Sciatic nerve (tissue), 2 donors: Measurements from ENCODE around the gene S100A7. TPM values are rescaled to one million over a fixed set of nuclear protein-coding genes. Genes with fewer than 3 reads are reported as not detected.
"Not testable (repeated sequence)": the region's sequence is repeated elsewhere in the genome, so short reads cannot be mapped to it uniquely, and the experiment has no call there.

Experiments
- ATAC-seq: fragments of 200-7000 bp; cut with Tn5 transposase; one replicate; pipeline ENCODE4 v1.9.1; 2020; ENCODE audit warnings: mild to moderate bottlenecking, moderate library complexity
- DNase-seq: peaks from one replicate; pipeline ENCODE4 v3.0.0-alpha.2; 2020; ENCODE audit warnings: low spot score
- intact Hi-C: fragments of 100-400 bp; cut with DNase I; formaldehyde crosslinking; loops from one replicate; pipeline ENCODE4 v1.14.2; 2022
- total RNA-seq: library from RNA; stranded (reverse); fragmentation: NEBNext Ultra II Directional; extraction: Animal tissue kit (Norgen Biotek cat#: 25700); gene quantifications from one replicate; pipeline ENCODE4 v1.2.1, GENCODE V29; 2021
- donor health status: DM: no; HTN: no; CAD: no.
- donor health status: DM: no; HTN: no; CAD: no.

Gene S100A7
- total RNA-seq, 1 donor from 2014 or later = 0.85 TPM

DNA sequence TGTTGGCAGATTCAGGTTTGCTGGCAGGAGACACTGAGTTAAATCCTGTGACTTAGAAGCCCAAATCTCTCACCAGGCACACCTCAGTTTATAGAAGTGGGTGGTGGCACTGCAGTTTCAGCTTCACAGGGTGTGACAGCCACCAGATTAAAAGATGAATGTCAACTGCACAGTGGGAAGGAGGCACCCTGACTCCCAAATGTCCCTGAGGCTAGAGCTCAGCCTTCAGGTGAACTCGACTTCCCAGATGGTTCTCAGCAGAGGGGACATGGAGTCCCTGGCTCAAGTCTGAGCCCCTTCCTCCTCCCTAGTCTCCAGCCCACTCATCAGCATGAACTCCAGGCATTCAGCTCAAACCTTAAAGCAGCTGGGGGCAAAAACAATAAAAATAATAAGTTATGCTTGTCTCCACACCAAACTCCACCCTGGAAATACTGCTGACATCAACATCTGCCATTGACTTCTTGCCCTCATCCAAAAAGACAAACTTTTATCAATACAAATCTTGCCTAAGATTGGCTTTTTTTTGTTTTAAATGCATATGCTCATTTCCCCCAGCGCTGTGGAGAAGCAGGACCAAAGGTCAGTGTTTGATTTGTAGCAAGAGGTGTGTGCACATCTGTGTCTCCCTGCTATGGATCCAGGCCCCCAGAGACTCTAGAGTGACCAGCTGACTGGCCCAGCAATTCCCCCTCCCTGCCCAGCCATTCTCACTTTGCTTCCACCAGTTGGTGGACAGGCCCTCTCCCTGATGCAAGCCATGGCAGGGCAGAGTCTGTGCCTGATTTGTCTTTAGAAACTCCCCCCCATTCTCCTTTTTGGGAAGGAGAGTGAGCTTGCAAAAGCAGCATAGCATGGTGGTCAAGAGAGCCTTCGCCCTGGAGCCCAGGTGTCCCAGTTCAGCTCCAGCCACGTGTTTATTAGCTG, 18.5 kb upstream of the S100A7 start:
- ATAC-seq (no peak), DNase-seq (no peak)
- intact Hi-C loops = no loop called here

DNA sequence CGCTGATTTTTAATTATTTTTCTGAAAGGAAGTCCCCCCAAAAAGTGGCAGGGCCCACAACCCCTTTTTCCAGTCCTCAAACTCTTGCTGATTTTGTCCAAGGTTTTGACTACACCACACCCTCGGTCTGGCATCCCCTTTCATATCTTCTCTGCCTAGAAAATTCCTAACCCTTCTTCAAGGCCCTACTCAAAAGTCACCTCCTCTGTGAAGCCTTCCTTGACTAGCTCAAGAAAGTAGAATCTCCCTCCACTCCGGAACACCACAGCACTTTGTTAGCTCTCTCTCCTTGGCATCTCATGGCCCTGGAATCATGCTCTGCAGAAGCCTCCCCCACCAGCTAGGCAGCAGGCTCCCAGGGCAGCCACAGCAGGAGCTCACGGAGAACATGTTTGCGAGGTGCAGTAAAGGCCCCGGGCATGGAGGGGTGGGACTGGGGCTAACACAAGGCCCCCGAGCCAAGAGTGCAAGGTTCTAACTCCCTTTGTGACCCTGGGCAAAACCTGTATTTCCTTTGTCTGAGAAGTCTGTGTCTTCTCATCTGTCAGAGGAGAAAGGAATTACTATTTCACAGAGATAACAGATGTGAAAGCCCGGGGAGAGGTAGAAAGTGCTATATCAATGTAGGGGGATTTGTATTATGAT, 17.7 kb upstream of the S100A7 start:
- DNase-seq = no peak
- ATAC-seq = no peak
- intact Hi-C loops = no loop called here

DNA sequence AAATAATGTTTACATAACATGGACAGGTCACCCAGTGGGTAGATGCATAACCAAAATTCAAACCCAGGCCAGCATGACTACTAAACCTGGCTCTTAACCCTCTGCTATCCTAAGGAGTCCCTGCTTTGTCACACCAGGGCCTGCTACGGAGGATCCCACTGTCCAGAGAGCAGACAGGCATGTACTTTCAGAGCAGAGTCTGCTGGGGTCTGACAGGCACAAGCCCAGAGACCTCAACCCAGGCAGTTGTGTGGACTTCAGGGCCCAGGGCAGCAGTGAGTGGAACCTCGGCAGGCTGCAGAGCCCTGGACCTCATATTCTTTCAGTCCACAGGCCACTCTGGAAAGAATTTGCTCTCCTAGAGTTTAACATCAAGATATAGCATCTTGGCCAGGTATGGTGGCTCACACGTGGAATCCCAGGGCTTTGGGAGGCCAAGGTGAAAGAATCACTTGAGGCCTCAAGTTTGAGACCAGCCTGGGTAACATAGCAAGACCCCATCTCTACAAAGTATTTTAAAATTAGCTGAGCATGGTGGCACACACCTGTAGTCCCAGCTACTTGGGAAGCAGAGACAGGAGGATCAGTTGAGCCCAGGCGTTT, 16.1 kb upstream of the S100A7 start:
- intact Hi-C loops = no loop called here
- DNase-seq (no peak), ATAC-seq (no peak)

DNA sequence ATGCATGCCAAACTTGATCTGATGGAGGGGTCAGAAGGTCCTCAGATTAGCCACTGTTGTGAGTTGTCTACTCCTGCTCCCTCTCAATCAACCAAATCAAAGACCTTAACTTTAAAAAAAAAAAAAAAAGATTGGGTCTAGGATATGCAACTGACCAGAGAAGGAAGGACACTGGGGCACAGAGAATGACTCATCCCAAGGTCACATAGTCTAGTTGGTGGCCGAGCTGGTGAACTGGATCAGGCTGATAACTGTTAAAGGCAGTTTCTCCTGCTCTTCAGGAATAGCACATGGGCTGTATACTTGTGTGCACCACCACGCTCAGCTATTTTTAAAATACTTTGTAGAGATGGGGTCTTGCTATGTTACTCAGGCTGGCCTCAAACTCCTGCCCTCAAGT, 14.8 kb upstream of the S100A7 start:
- DNase-seq = no peak
- intact Hi-C loops = no loop called here
- ATAC-seq = no peak

DNA sequence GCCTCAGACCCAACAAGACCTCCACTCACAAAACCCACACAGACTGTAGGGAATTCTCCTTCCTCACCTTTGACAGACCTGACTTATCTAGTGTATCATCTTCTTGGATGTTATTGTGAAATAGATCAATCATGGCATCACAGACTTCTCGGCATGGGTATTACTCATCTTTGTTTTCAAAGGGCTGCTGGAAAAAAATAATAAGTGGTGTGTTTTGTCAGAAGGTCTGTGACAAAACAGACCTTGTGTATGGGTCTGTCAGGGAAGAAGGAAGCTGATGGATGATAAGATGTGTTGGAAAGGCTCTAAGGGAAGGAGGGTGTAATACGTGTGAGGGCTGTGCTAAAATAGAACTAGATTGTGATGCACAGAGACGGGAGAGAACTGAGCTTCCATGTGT, 13.9 kb upstream of the S100A7 start:
- no peak for ATAC-seq
- DNase-seq = no peak
- intact Hi-C loops = no loop called here

DNA sequence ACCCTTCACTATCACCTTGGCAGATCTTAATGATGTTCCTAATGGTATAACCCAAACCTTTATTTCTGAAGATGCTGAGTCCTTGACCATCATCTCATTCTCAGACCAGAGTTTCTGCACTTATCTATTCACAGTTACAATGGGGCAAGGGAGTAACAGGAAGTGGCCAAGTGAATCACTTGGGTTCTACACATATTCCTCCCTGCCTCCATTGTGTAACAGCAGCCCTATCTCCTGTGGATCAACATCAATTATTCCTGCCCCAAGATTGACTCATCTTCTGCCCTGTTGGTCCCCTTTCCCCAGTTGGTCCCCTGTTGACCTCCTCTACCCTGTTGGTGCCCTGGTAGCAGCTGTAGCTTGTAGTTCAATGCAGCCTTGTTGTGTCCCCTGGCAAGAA, 10.3 kb upstream of the S100A7 start:
- intact Hi-C loops = no loop called here
- ATAC-seq (no peak), DNase-seq (no peak)

DNA sequence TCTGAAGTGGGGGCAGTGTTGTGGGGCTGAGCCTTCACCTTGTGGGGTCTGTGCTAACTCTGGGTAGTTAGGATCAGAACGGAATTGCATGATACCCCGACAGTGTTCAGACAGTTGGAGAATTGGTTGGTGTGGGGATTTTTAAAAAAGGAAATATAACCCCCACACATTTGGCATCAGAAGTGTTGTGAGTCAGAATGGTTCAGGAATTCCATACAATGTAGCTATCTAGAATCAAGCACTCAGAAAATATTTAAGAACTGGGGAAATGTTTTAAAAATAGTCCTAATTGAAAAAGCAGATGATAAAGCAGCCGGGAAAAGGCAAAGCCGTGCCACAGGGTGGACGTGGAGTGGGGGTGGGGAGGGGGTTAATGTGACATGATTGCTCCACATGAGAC, 6.5 kb upstream of the S100A7 start:
- intact Hi-C loops = no loop called here
- no peak for ATAC-seq
- no peak for DNase-seq

DNA sequence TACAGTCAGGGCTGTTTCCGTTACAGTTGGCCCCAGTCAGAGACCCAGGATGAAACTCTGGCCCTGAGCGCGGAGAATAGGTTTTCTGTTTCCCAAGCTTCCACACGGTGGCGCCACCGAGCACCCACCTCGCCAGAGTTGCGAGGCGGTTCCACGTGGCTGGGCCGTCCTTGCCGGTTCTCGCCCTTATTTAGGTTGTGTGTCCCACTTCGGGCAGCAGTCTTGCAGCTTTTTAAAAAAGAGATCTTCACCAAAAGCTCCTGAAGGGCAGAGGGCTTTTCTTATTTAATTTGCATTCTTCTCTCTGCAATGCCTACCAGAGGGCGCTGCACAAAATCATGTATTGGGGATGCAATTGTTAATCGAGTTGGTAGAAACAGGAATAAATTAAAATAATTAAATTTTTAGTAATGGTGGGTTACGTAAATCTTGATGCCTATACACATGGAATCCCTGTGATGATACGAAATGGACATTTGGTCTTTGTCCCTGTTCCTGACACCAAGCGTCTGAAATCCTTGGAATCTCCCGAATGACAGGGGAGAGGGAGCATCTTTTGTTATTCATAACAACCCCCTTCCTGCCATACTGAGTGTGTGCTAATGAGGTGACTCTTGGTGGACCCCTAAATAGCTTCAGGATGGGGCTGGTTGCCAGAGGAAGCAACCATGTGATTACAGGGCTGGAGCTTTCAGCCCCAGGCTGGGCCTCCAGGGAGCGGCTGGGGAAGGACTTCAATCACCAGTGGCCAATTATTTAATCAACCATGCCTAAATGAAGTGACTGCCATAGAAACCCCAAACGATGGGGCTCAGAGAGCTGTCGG, 5.6 kb upstream of the S100A7 start:
- intact Hi-C loops = no loop called here
- ATAC-seq (peak; percentile 75), DNase-seq (peak; percentile 76)

DNA sequence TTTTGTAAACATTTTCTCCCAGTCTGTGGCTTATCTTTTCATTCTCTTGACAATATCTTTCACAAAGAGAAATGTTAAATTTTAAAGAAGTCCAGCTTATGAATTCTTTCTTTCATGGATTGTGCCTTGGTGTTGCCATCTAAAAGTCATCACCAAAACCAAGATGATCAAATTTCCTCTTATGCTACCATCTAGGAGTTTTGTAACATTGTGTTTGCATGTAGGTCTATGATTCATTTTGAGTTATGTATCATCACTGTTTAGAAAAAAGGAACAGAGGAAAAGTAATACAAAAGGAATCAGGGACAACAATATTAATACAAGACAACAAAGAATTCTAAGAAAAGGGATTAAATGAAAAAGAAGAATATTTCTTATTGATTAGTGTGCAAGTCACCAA, 2.3 kb upstream of the S100A7 start:
- intact Hi-C loops, ATAC-seq, DNase-seq: not testable (repeated sequence)

DNA sequence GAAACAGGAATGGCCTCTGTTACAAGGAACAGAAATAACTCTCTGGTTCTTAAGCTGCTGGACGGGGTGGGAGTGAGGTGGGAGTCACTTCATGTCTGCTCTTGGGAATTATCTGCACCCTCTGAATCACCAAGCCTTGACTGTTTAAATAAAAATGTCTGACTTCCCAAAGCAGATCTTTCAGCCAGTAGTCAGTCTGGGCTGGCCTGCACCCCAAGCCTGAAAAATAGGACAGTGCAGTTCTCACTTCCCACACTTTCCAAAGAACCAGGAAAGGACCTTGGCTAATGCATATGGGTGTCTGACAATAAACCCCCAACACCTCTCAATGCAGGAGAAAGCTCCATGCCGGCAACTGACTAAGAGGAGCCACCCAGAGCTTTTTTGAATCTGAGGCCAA, 796 bp downstream of the S100A7 start:
- ATAC-seq = no peak
- DNase-seq = no peak
- intact Hi-C loops = no loop called here

DNA sequence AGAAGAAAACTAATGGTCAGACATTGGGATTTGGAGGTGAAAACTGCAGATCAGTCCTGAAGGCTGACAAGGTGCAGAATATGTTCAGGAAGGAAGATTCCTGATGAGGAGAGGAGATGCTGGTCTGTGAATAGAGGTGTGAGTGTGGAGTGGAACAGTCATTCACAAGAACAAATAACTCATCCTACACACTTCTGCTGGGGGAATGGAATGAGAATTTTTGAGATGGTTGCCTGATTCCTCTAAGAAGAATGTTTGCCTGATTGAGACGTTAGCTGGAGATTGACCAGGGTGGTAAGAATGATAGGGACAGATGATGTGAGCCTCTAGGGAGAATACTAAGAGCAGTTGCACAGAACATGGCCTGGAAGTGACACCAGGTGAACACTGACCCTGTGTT, 4.1 kb downstream of the S100A7 start:
- intact Hi-C loops = no loop called here
- DNase-seq (no peak), ATAC-seq (no peak)

DNA sequence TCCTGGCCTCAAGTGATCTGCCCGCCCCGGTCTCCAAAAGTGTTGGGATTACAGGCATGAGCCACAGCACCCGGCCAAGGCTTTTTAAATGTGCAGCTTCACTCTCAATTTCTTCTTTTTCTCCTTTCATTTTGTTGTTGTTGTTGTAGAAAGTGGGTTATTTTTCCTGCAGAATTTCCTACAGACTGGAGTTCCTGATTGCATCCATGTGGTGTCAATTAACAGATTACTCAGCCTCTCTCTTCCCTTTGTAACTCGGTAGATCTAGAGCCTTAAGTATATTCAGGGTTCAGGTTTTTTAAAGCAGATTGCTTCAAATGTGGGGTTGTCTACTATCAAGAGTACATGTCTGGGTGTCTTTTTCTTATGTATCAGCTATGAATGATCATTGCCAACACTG, 11.6 kb downstream of the S100A7 start:
- DNase-seq, ATAC-seq, intact Hi-C loops: not testable (repeated sequence)

DNA sequence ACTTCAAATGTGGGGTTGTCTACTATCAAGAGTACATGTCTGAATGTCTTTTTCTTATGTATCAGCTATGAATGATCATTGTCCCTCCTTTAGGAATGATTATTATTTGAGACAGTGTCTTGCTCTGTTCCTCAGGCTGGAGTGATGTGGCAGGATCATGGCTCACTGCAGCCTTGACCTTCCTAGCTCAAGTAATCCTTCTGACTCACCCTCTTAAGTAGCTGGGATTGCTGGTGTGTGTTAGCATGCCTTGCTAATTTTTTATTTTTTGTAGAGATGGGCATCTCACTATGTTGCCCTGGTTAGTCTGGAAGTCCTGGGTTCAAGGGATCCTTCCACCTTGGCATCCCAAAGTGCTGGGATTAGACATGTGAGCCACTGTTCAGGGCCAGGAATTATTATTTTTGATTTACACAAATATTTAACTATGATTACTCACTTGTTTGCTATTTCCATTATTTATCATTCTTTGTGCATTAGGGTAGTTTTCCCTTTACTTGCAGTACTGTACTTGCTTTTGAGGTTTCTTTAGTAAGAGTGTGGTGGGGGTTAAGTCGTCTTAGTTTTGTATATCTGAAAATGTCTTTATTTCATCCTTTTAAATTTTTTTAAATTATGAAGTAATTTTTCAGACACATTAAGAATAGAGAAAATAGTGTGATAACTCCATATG, 12.8 kb downstream of the S100A7 start:
- ATAC-seq = no peak
- DNase-seq = no peak
- intact Hi-C loops = no loop called here

DNA sequence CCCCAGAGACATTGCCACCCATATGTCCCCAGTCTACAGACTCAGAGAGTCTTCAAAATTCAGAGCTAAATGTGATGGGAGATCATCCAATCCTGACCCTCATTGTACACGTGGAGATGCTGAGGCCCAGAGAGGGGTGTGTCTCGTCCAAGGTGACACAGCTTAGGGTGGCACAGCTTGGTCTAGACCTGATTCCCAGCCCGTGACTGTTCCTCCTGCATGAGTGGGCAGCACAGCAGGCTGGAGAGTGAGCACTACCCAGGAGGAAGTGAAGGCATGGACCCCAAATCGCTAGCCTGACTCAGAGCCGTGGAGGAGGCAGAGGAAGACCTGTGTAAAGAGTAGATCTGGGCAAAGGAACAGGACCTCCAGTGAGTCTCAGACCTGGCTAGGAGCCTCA, 16.4 kb downstream of the S100A7 start:
- no peak for ATAC-seq
- intact Hi-C loops = no loop called here
- DNase-seq = no peak

DNA sequence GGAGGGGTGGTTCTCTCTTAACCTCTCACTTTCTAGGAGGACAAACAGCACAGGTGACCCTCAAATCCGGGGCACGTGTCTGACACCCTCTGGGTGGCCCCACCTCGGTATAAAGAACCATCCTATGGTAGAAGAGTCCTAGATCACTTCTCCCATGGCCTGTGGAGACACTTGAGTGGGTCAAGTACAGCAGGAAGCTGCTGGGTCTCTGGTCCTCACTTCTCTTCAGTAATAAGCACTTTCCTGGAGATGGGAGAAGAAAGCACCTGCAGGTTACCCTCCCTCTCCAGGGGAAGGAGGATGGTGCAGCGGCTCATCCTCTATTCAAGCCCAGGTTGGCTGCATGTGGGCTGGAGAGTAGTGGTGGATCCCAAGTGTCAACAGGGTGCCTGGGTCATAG, 17.0 kb downstream of the S100A7 start:
- DNase-seq (no peak), ATAC-seq (no peak)
- intact Hi-C loops = no loop called here

DNA sequence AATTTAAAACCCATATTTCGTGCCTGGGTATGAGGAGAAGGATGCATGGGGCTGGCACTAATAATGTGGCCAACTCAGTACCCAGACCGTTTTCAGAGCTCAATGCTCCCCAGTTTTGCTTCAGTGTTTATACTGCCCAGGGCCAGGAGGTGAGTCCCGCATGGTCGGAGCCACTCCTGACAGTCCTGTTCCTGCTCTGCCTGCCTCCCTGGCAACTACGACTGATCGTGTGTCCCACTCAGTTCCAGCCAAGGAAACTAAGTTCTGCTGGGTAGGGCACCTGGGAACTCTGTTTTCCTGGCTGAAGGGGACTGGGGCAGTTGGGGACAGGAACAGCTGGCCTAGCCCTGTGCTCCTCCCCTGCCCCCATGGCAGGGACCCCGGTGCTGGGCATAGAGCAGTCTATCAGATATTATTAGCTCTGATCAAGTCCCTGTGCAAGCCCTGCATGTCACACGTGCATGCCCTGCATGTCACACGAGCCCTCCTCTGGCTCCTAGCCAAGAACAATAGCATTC, 19.2 kb downstream of the S100A7 start:
- DNase-seq (no peak), ATAC-seq (no peak)
- intact Hi-C loops = no loop called here

DNA sequence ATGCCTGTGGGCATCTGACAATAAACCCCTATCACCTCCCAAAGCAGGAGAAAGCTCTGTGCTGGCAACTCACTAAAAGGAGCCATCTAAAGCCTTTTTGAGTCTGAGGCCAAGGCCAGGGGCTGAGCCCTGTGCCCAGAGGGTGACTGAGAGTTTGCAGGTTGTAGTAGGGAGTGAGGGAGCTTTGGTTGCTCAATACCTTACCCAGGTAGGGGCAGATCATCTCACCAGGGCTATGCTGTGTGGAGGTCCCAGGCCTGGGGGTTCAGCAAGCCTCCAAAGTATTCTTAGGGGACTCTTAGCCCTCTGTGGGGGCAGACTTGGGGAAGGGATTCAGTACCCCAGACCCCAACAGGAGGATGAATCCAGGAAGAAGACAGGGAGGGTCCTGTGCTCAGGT, 21.2 kb downstream of the S100A7 start:
- DNase-seq (peak; percentile 13), ATAC-seq (no peak)
- intact Hi-C loops = no loop called here

DNA sequence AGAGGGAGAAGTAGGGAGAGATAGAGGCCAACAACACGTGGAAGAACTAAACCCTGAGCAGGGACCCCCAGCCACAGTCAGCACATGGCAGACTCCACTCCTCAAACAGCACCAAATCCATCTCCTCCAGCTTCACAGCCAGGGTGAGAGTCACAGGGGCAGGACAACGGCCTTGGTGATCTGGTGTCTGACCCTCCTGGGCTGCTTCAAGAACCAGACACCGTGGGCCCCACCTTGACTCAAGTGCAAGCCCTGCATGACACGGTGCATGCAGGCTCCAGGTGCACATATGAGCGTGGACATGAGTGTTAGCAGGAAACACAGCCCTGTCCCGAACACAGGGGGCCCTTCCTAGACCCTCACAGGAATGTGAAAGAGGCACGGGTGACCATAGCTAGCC, 21.9 kb downstream of the S100A7 start:
- intact Hi-C loops = no loop called here
- DNase-seq (peak; percentile 18), ATAC-seq (no peak)

DNA sequence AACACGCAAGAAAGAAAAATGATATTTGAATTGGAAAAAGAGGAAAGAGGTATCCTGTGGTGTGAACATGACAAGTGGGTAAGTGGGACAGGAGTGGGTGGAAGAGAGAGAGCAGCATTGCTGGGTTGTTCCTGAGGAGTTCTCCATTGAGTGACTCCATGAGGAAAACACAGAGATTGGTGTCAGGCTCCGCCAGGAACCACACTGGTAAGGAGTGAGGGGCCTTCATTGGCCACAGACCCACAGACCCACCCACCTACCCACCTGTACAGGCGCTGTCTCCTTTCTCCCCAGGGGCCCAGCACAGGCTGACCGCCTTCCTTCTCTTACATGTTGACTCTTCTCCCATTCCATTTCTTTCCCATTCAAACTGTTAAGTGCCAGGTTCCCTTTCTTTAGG, 23.2 kb downstream of the S100A7 start:
- intact Hi-C loops = no loop called here
- no peak for ATAC-seq
- peak; percentile 37 for DNase-seq
